HepG2 (cell line): Measurements from ENCODE around the gene TPRKB. TPM values are rescaled to one million over a fixed set of nuclear protein-coding genes. Genes with fewer than 3 reads are reported as not detected.
"Not testable (repeated sequence)": the region's sequence is repeated elsewhere in the genome, so short reads cannot be mapped to it uniquely, and the experiment has no call there.

Source experiments
- ATAC-seq: fragments of 200-7000 bp; cut with Tn5 transposase; 3 replicates; pipeline ENCODE4 v1.9.1; 2020; ENCODE audit warnings: mild to moderate bottlenecking, moderate library complexity
- BruUV-seq: library from RNA; stranded (reverse); fragments of 400-500 nt; replicated peaks from 2 replicates; lab custom pipeline; 2021; lab: Mats Ljungman, UMichigan
- CTCF ChIA-PET: fragments of 300-600 bp; formaldehyde crosslinking; extraction: SDS; loops from one replicate; lab custom pipeline; 2021; ENCODE audit warnings: low total read pairs, inconsistent platforms, low intra/inter-chr PET ratio; lab: Yijun Ruan, JAX
- POLR2A ChIA-PET: fragments of 350-600 bp; sonication (Branson Sonifier 250); formaldehyde crosslinking; loops from one replicate; lab custom pipeline; 2020; ENCODE audit warnings: antibody characterized with exemption, inconsistent platforms; lab: Yijun Ruan, JAX
- DNase-seq: peaks from one replicate; pipeline ENCODE4 v3.0.0-alpha.2; 2015; ENCODE audit warnings: low spot score
- FAIRE-seq: peaks from 3 replicates; lab custom pipeline; 2011; peaks lifted over from hg19 to GRCh38; lab: Jason Lieb, UNC
- H2AFZ ChIP-seq: one replicate; pipeline ENCODE4 v1.6.1; 2011; ENCODE audit warnings: low read length, inconsistent platforms
- H3K27ac ChIP-seq: fragments of 300-600 bp; 3 replicates; pipeline ENCODE4 v1.8.0; 2011; ENCODE audit warnings: mixed run types, mild to moderate bottlenecking, mixed read lengths, low read length, inconsistent platforms; ENCODE audit not compliant: insufficient read depth; ENCODE audit errors: extremely low read length
- H3K27me3 ChIP-seq, 2 experiments: fragments of 200-600 bp in 1 of 2; 2 replicates in 1 of 2; 3 replicates in 1 of 2; pipeline versions ENCODE4 v1.6.0 to v1.8.0; 2011; ENCODE audit warnings: low read length in 2 of 2, mild to moderate bottlenecking in 2 of 2, moderate library complexity in 2 of 2, inconsistent platforms in 1 of 2; ENCODE audit not compliant: insufficient read depth in 2 of 2, control insufficient read depth in 1 of 2
- H3K36me3 ChIP-seq, 2 experiments: fragments of 200-600 bp in 1 of 2; replicated peaks in 1 of 2; 2 replicates in 1 of 2; 3 replicates in 1 of 2; pipeline versions ENCODE4 v1.5.1 to v1.8.0; 2011; ENCODE audit warnings: low read length in 2 of 2, inconsistent platforms in 1 of 2; ENCODE audit not compliant: insufficient read depth in 2 of 2, control insufficient read depth in 1 of 2
- H3K4me1 ChIP-seq: 2 replicates; pipeline ENCODE4 v1.5.1; 2012; ENCODE audit warnings: low read length, inconsistent platforms; ENCODE audit not compliant: insufficient read depth
- H3K4me2 ChIP-seq: 2 replicates; pipeline ENCODE4 v1.6.0; 2011; ENCODE audit warnings: low read depth, low read length, inconsistent platforms
- H3K4me3 ChIP-seq, 3 experiments: fragments of 200-600 bp in 1 of 3; sonication (generic), shearing (Covaris generic) in 1 of 3; replicated peaks in 1 of 3; 2 replicates each; pipeline ENCODE4 v1.5.1; 2011 to 2016; ENCODE audit warnings: low read length in 3 of 3, inconsistent platforms in 2 of 3, low read depth in 2 of 3, mild to moderate bottlenecking in 2 of 3, control low read depth in 1 of 3, mixed read lengths in 1 of 3; ENCODE audit not compliant: insufficient read depth in 1 of 3
- H3K79me2 ChIP-seq: one replicate; pipeline ENCODE4 v1.6.1; 2011; ENCODE audit warnings: low read length, inconsistent platforms; ENCODE audit not compliant: insufficient read depth
- H3K9ac ChIP-seq: 2 replicates; pipeline ENCODE4 v1.6.0; 2011; ENCODE audit warnings: mild to moderate bottlenecking, low read depth, low read length, inconsistent platforms; ENCODE audit not compliant: insufficient read depth
- H3K9me3 ChIP-seq: 2 replicates; pipeline ENCODE4 v1.5.1; 2012; ENCODE audit warnings: mild to moderate bottlenecking, low read length
- H4K20me1 ChIP-seq: 2 replicates; pipeline ENCODE4 v1.6.0; 2011; ENCODE audit warnings: inconsistent platforms, mild to moderate bottlenecking, low read length, moderate library complexity; ENCODE audit not compliant: insufficient read depth
- CTCF ChIP-seq: sonication (generic); formaldehyde crosslinking; IDR thresholded peaks from 2 replicates; pipeline ENCODE4 v1.5.0; 2020; ENCODE audit warnings: mild to moderate bottlenecking, missing genetic modification reagents, moderate library complexity
- WGBS: methylation state at CpG from one replicate; pipeline ENCODE4 v1.1.6; 2017; ENCODE audit warnings: low lambda C conversion rate; 5-methylcytosine and 5-hydroxymethylcytosine counted together
- in situ Hi-C: cut with HindIII; loops from 2 replicates; pipeline ENCODE4 v1.10.0; 2017; ENCODE audit warnings: low pct_unique_long_range_greater_than_20kb; ENCODE audit not compliant: extremely low pct_ligation_motif_present
- intact Hi-C: fragments of 100-400 bp; cut with micrococcal nuclease; formaldehyde crosslinking; loops from one replicate; pipeline ENCODE4 v1.10.0; 2022; ENCODE audit not compliant: unreplicated experiment
- polyA plus RNA-seq, 8 experiments: library from polyadenylated mRNA; depleted of rRNA in 3 of 8; stranded (reverse) in 7 of 8; unstranded in 1 of 8; fragments of >200 nt; fragmentation: Illumina TruSeq in 4 of 8; extraction: Trizol in 4 of 8; gene quantifications; 2 replicates each; pipeline versions ENCODE4 v1.2.1 to v1.2.3, GENCODE V29; 2011 to 2016; ENCODE audit warnings: low read depth in 4 of 8, missing spikeins in 1 of 8, mixed read lengths in 1 of 8; ENCODE audit not compliant: insufficient read depth in 1 of 8
- total RNA-seq, 5 experiments: library from RNA; depleted of rRNA; stranded (reverse); fragments of >200 nt; fragmentation: Illumina TruSeq; extraction: Trizol; gene quantifications; 2 replicates each; pipeline ENCODE4 v1.2.3, GENCODE V29; 2016; ENCODE audit warnings: low read depth in 1 of 5

The TPRKB gene
- total and polyA plus RNA-seq, 2 of the 13 experiments (the other 11 are each of a cell fraction or from before 2014, with no cell fraction given), result 32.0 to 58.0 TPM

GRCh38 chr2:73684905-73685304 lies 52.2 kb downstream of the TPRKB start:
- POLR2A ChIA-PET, H3K27me3 ChIP-seq, BruUV-seq, H3K4me3 ChIP-seq, H4K20me1 ChIP-seq, intact Hi-C loops, H3K27ac ChIP-seq, H3K36me3 ChIP-seq, H2AFZ ChIP-seq, in situ Hi-C loops, H3K79me2 ChIP-seq, H3K4me2 ChIP-seq, CTCF ChIA-PET, H3K9ac ChIP-seq, H3K9me3 ChIP-seq: not testable (repeated sequence)
- 9% methylated on average over 9 of the region's 9 CpGs for WGBS
- peak; percentile 90 for FAIRE-seq
- peak; percentile 87 for ATAC-seq
- DNase-seq, result peak; percentile 24
- peaks cover 22% of the 10 kb centered on the region for H3K4me1 ChIP-seq
- TF ChIP-seq CTCF (CRISPR knock-in tag), result peak; percentile 39

GRCh38 chr2:73684325-73684724 lies 52.8 kb downstream of the TPRKB start:
- POLR2A ChIA-PET, H2AFZ ChIP-seq, H3K9ac ChIP-seq, H3K79me2 ChIP-seq, H3K9me3 ChIP-seq, in situ Hi-C loops, intact Hi-C loops, H3K4me3 ChIP-seq, BruUV-seq, H4K20me1 ChIP-seq, FAIRE-seq, H3K36me3 ChIP-seq, CTCF ChIA-PET, H3K27ac ChIP-seq, DNase-seq, H3K27me3 ChIP-seq, H3K4me2 ChIP-seq: not testable (repeated sequence)
- peak; percentile 14 for ATAC-seq
- H3K4me1 ChIP-seq, result peaks cover 22% of the 10 kb centered on the region
- WGBS, result 13% methylated on average over 1 of the region's 1 CpG
